ENCODE data around the gene DCLK2. TPM values are rescaled to one million over a fixed set of nuclear protein-coding genes. Genes with fewer than 3 reads are reported as not detected.

Gene DCLK2
- polyA plus RNA-seq, 1 donor from 2014 or later, result 134 TPM

GRCh38 chr4:150289198-150289597, 211.0 kb downstream of the DCLK2 start:
- H3K9me3 ChIP-seq (ENCODE audit: low read length), result no peaks in the 10 kb centered on the region
- H3K79me2 ChIP-seq (replicated peaks; ENCODE audit: insufficient read depth, low read length), result no peaks in the 10 kb centered on the region
- H2AFZ ChIP-seq (ENCODE audit: low read depth, low read length), result no peak overlapping the region
- no peaks in the 10 kb centered on the region for H3K36me3 ChIP-seq (ENCODE audit: insufficient read depth, low read length)
- H3K27ac ChIP-seq (ENCODE audit: low read length), result no peak overlapping the region
- no peaks in the 10 kb centered on the region for H4K20me1 ChIP-seq (ENCODE audit: insufficient read depth)
- no peaks in the 10 kb centered on the region for H3F3A ChIP-seq (ENCODE audit: insufficient read depth, low read length, poor library complexity, severe bottlenecking)
- TF ChIP-seq SMC3 (conservative IDR thresholded peaks at IDR 0.05; ENCODE audit: poor library complexity), result no peak
- no peak for TF ChIP-seq POLR2AphosphoS5 (IDR thresholded peaks at IDR 0.05)
- TF ChIP-seq EP300 (conservative IDR thresholded peaks at IDR 0.05; ENCODE audit: poor library complexity, severe bottlenecking), result no peak
- no peak for TF ChIP-seq RAD21 (conservative IDR thresholded peaks at IDR 0.05)
- TF ChIP-seq MXI1 (conservative IDR thresholded peaks at IDR 0.05; ENCODE audit: poor library complexity, severe bottlenecking), result no peak
- TF ChIP-seq, protein P1, sequence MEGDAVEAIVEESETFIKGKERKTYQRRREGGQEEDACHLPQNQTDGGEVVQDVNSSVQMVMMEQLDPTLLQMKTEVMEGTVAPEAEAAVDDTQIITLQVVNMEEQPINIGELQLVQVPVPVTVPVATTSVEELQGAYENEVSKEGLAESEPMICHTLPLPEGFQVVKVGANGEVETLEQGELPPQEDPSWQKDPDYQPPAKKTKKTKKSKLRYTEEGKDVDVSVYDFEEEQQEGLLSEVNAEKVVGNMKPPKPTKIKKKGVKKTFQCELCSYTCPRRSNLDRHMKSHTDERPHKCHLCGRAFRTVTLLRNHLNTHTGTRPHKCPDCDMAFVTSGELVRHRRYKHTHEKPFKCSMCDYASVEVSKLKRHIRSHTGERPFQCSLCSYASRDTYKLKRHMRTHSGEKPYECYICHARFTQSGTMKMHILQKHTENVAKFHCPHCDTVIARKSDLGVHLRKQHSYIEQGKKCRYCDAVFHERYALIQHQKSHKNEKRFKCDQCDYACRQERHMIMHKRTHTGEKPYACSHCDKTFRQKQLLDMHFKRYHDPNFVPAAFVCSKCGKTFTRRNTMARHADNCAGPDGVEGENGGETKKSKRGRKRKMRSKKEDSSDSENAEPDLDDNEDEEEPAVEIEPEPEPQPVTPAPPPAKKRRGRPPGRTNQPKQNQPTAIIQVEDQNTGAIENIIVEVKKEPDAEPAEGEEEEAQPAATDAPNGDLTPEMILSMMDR (IDR thresholded peaks at IDR 0.05; ENCODE audit: poor library complexity, severe bottlenecking), result no peak
- no peak for TF ChIP-seq EZH2 (IDR thresholded peaks at IDR 0.05; ENCODE audit: borderline replicate concordance, insufficient read depth, low read length, poor library complexity, severe bottlenecking)
- TF ChIP-seq, protein P2, sequence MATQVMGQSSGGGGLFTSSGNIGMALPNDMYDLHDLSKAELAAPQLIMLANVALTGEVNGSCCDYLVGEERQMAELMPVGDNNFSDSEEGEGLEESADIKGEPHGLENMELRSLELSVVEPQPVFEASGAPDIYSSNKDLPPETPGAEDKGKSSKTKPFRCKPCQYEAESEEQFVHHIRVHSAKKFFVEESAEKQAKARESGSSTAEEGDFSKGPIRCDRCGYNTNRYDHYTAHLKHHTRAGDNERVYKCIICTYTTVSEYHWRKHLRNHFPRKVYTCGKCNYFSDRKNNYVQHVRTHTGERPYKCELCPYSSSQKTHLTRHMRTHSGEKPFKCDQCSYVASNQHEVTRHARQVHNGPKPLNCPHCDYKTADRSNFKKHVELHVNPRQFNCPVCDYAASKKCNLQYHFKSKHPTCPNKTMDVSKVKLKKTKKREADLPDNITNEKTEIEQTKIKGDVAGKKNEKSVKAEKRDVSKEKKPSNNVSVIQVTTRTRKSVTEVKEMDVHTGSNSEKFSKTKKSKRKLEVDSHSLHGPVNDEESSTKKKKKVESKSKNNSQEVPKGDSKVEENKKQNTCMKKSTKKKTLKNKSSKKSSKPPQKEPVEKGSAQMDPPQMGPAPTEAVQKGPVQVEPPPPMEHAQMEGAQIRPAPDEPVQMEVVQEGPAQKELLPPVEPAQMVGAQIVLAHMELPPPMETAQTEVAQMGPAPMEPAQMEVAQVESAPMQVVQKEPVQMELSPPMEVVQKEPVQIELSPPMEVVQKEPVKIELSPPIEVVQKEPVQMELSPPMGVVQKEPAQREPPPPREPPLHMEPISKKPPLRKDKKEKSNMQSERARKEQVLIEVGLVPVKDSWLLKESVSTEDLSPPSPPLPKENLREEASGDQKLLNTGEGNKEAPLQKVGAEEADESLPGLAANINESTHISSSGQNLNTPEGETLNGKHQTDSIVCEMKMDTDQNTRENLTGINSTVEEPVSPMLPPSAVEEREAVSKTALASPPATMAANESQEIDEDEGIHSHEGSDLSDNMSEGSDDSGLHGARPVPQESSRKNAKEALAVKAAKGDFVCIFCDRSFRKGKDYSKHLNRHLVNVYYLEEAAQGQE (IDR thresholded peaks at IDR 0.05; ENCODE audit: borderline replicate concordance), result no peak
- no peak for TF ChIP-seq TAF1 (IDR thresholded peaks at IDR 0.05; ENCODE audit: low read depth)
- no peak overlapping the region for H3K4me2 ChIP-seq (ENCODE audit: low read length)
- H3K9me2 ChIP-seq (ENCODE audit: insufficient read depth, low read length), result no peaks in the 10 kb centered on the region
- no peaks in the 10 kb centered on the region for H3K27me3 ChIP-seq (ENCODE audit: insufficient read depth, low read depth, low read length)
- H3K4me3 ChIP-seq (ENCODE audit: low read length), result no peak overlapping the region
- no peak overlapping the region for H3K9ac ChIP-seq (ENCODE audit: low read length)

DNA sequence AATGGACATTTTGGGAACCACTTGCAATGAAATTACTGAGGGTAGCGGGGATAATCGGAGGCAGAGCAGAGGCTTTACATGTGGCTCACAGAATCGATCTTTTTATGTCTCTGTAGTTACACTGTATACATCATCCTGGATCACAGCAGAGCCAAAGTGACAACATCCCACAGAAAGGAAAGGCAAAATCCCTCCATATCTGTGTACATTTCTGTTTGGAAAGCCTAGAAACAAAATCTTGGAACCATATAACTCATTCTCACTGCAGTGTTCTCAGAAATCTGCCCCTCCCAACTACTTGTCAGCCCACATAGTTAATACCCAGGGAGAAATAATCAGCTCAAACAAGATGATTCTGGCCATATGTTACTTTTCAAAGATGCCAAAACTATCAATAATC, 211.6 kb downstream of the DCLK2 start:
- H3K79me2 ChIP-seq (replicated peaks; ENCODE audit: insufficient read depth, low read length), result no peaks in the 10 kb centered on the region
- TF ChIP-seq EZH2 (IDR thresholded peaks at IDR 0.05; ENCODE audit: borderline replicate concordance, insufficient read depth, low read length, poor library complexity, severe bottlenecking) (no peak), SMC3 (conservative IDR thresholded peaks at IDR 0.05; ENCODE audit: poor library complexity) (no peak)
- TF ChIP-seq, protein P1 (IDR thresholded peaks at IDR 0.05; ENCODE audit: poor library complexity, severe bottlenecking), result no peak
- H3K36me3 ChIP-seq (ENCODE audit: insufficient read depth, low read length), result no peaks in the 10 kb centered on the region
- H3K4me2 ChIP-seq (ENCODE audit: low read length), result no peak overlapping the region
- no peak overlapping the region for H3K4me3 ChIP-seq (ENCODE audit: low read length)
- H3K9me2 ChIP-seq (ENCODE audit: insufficient read depth, low read length), result no peaks in the 10 kb centered on the region
- H3K9me3 ChIP-seq (ENCODE audit: low read length), result no peaks in the 10 kb centered on the region
- H3K27ac ChIP-seq (ENCODE audit: low read length), result no peak overlapping the region
- no peaks in the 10 kb centered on the region for H4K20me1 ChIP-seq (ENCODE audit: insufficient read depth)
- no peak overlapping the region for H2AFZ ChIP-seq (ENCODE audit: low read depth, low read length)
- H3F3A ChIP-seq (ENCODE audit: insufficient read depth, low read length, poor library complexity, severe bottlenecking), result no peaks in the 10 kb centered on the region
- H3K27me3 ChIP-seq (ENCODE audit: insufficient read depth, low read depth, low read length), result no peaks in the 10 kb centered on the region
- H3K9ac ChIP-seq (ENCODE audit: low read length), result no peak overlapping the region
